Cardiac septum (tissue), 1 donor: ENCODE results near the gene ANKRD45. TPM values are rescaled to one million over a fixed set of nuclear protein-coding genes. Genes with fewer than 3 reads are reported as not detected.
"Not testable (repeated sequence)": the region's sequence is repeated elsewhere in the genome, so short reads cannot be mapped to it uniquely, and the experiment has no call there.

Experiments used
- DNase-seq: peaks from one replicate; pipeline ENCODE4 v3.0.0-alpha.2; 2020; ENCODE audit warnings: low spot score
- intact Hi-C: fragments of 100-400 bp; cut with DNase I; formaldehyde crosslinking; loops from one replicate; pipeline ENCODE4 v1.14.0; 2022
- total RNA-seq: library from RNA; stranded (reverse); fragmentation: NEBNext Ultra II Directional; extraction: Animal tissue kit (Norgen Biotek cat#: 25700); gene quantifications from one replicate; pipeline ENCODE4 v1.2.1, GENCODE V29; 2021
- donor health status: DM: no; HTN: no; CAD: no.

The ANKRD45 gene
- total RNA-seq, 1 donor from 2014 or later, result 0.32 TPM

GRCh38 chr1:173581383-173582079, 88.1 kb downstream of the ANKRD45 start:
- intact Hi-C loops, result no loop called here

GRCh38 chr1:173580658-173581057, 89.0 kb downstream of the ANKRD45 start:
- intact Hi-C loops, result no loop called here
- no peak for DNase-seq

More at GRCh38 chr1:173581383-173582079, 88.1 kb downstream of the ANKRD45 start:
- DNase-seq, result no peak

- intact Hi-C loops, result no loop called here
- no peak for DNase-seq
These were observed 89.6 kb downstream of the ANKRD45 start for GRCh38 chr1:173580071-173580470.

- intact Hi-C loops, result no loop called here
- no peak for DNase-seq
These were observed 96.1 kb downstream of the ANKRD45 start for GRCh38 chr1:173573596-173573995.

GRCh38 chr1:173572201-173572873, 97.3 kb downstream of the ANKRD45 start:
- intact Hi-C loops, result no loop called here
- no peak for DNase-seq

- DNase-seq, result no peak
- intact Hi-C loops, result no loop called here
These were observed 99.2 kb downstream of the ANKRD45 start for GRCh38 chr1:173570370-173571007.

GRCh38 chr1:173568483-173568882, 101.2 kb downstream of the ANKRD45 start:
- intact Hi-C loops, result no loop called here
- no peak for DNase-seq

GRCh38 chr1:173563846-173564245, 105.8 kb downstream of the ANKRD45 start:
- intact Hi-C loops, DNase-seq: not testable (repeated sequence)

GRCh38 chr1:173562813-173563212, 106.8 kb downstream of the ANKRD45 start:
- DNase-seq, result no peak
- intact Hi-C loops, result no loop called here

GRCh38 chr1:173561263-173561662, 108.4 kb downstream of the ANKRD45 start:
- DNase-seq, result no peak
- intact Hi-C loops, result no loop called here

GRCh38 chr1:173560285-173560880, 109.3 kb downstream of the ANKRD45 start:
- intact Hi-C loops, result no loop called here
- DNase-seq, result no peak

Other genes with a start within 250 kb of the ANKRD45 start
- 254 TPM for gene PRDX6, start 192.5 kb downstream of the ANKRD45 start, total RNA-seq
- 0.13 TPM for gene SLC9C2, start 66.8 kb downstream of the ANKRD45 start, total RNA-seq
- not detected for gene TEX50, start 34.5 kb downstream of the ANKRD45 start, total RNA-seq
- 17.1 TPM for gene KLHL20, start 45.1 kb upstream of the ANKRD45 start, total RNA-seq
- gene DARS2, start 154.8 kb upstream of the ANKRD45 start, total RNA-seq, result 12.5 TPM
- gene CENPL, start 155.0 kb upstream of the ANKRD45 start, total RNA-seq, result 3.9 TPM
- 58.0 TPM for gene GAS5, start 198.1 kb upstream of the ANKRD45 start, total RNA-seq
- 14.3 TPM for gene ZBTB37, start 198.5 kb upstream of the ANKRD45 start, total RNA-seq
- 0.40 TPM for gene SERPINC1, start 247.5 kb upstream of the ANKRD45 start, total RNA-seq